ENCODE data around the gene IKZF2.
"Not testable (repeated sequence)": the region's sequence is repeated elsewhere in the genome, so short reads cannot be mapped to it uniquely, and the experiment has no call there.

IKZF2 gene

DNA sequence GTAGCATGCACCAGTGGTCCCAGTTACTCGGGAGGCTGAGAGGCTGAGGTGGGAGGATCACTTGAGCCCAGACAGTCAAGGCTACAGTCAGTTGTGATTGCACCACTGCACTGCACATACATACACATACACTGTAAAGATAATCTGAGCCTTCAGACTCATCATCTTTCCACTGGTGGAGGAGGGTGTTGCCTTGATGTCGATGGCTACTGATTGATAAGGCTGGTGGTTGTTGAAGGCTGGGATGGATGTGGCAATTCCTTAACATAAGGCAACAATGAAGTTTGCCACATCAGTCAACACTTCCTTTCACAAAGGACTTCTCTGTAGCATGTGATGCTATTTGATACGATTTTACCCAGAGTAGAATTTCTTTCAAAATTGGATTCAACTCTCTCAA, 118.8 kb downstream of the IKZF2 start:
- DNase-seq: no peak

DNA sequence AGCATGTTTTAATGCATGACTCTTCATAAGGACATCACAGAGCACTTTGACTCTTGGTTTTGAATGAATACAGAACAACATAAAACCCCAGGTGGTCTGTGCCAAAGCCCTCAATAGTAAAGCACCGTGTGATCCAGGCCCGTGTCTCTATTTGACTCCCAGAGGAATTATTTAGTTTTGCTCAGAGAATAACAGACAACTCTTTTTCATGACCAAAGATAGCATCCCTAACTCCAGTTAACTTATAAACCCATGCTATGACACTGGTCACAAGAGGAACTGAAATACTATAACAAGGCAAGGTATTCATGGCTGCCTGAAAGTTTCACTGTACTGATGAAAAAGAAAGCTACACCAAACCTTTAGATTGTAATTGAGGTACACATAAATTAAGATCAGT, 128.4 kb downstream of the IKZF2 start:
- no peak for DNase-seq

GRCh38 chr2:213021971-213022899, 129.2 kb downstream of the IKZF2 start:
- no peak for DNase-seq

DNA sequence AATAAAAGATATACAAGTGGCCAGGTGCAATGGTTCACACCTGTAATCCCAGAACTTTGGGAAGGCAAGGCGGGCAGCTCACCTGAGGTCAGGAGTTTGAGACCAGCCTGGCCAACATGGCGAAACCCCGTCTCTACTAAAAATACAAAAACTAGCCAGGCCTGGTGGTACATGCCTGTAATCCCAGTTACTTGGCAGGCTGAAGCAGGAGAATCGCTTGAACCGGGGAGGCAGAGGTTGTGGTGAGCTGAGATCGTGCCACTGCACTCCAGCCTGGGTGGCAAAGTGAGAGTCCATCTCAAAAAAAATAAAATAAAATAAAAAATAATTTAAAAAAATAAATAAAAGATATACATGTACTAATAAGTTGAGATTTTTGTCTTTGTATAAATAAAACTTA, 130.5 kb downstream of the IKZF2 start:
- not testable (repeated sequence) for DNase-seq

DNA sequence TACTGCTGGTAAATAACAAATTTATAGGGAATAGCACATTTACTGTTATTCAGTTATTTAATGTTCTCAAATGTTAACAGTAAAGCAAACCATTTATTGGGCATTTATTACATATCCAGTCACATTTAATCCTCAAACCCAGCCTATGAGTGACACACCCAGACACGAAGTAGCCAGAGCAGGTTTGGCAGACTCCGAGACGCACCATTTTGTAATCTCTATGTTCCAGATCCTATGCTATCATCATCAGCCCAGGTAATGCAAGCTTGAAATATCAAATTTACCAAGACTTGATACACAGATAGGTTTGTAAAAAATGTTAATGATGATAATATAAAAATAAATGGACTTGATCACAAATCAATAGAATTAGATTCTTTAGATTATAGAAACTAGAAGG, 131.1 kb downstream of the IKZF2 start:
- DNase-seq: no peak

- no peak for DNase-seq
Measured at GRCh38 chr2:213019368-213019767, 132.0 kb downstream of the IKZF2 start.

GRCh38 chr2:213018340-213018901, 133.0 kb downstream of the IKZF2 start:
- no peak for DNase-seq

- no peak for DNase-seq
Measured at GRCh38 chr2:213017404-213017803, 134.0 kb downstream of the IKZF2 start.

DNA sequence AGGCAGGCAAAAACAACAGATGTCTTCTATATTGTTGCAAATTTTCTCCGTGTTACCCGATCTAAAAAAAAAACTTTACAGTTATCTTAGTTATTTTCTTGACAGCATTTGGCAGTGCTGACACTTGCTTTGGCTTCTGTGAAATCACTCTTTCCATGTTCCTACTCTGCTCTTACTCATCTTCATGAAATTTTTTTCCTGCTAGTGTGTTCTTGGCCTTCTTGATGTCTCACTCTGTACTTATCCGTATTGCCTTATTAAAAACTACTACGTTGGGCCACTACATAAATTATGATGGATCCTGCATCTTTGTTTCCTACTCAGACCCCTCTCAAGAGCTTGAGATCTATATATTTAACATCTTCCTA, 134.4 kb downstream of the IKZF2 start:
- no peak for DNase-seq

GRCh38 chr2:213016166-213016983, 135.0 kb downstream of the IKZF2 start:
- DNase-seq: no peak

- DNase-seq: no peak
Measured at GRCh38 chr2:213015387-213016165, 135.8 kb downstream of the IKZF2 start.

DNA sequence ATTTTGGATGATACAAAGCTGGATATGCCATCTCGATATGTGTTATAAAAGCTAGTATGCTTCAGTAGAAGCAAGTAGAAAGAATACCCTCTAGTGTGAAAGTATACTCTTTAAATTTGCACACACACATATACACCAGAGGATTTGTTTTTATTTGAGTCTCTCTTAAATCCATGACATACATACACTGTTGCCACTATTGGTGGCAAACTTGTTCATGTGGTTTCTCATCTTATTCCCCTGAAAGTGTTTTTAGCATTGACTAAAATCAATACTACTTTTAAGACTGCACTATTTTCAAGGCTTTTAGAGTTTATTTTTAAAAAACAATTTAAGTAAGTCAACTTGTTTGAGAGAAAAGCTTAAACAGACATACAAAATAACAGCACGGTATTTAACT, 137.4 kb downstream of the IKZF2 start:
- no peak for DNase-seq

- DNase-seq: no peak
Measured at GRCh38 chr2:213011505-213011904, 139.9 kb downstream of the IKZF2 start.

- DNase-seq: no peak
Measured at GRCh38 chr2:213010106-213010779, 141.2 kb downstream of the IKZF2 start.

DNA sequence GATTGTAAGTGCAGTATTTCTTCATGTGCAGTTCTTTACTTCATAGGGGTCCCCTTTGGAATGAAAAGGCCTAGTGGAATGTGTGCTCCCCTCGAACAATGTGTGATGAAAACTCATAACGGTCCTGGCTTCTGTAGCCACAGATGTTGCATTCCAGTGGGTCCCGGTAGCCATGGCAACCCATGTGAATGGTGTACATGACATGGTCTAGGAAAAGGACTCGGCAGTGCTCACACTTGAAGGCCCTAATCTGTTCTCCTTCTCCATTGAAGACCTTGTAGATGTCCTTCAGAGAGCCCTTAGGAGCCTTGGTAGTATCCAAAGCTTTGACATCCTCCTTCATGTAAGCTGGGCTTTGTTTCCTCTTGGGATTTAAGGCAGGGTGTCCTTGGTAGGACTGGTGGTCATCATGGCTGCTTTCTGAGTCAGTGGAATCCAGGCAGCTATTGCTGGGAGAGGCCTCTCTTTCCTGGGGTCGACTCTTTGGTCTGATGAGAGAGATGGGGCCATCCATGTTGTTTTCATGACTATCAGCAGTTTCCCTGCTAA, 144.0 kb downstream of the IKZF2 start:
- no peak for DNase-seq

DNA sequence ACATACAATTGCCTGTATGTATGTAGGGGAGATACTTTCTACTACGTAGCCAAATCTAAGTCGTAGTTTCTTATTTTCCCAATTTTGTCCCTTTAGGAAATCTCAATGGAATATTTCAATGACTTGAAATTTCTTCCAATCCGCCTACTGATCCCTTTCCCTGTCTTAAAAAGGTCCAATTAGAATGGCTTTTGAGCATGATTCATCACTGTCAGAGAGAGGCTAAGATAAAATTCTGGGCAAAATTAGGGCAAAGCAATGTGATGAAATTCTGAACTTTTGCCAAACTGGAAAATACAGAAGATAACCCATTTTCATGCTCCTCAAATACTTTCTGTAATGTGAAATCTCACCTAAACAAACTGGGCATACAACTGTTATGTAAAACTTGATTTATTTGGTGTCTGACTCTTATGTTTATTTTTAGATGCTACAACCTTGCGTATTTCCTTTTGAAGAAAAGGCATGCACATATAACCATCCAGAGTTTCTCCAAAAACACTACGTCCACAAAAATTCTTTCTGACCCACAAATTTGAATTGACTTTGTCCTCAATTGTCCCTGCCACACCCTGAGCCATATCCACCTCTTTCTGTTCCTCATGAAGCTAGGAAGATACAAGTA, 147.1 kb downstream of the IKZF2 start:
- DNase-seq: no peak

GRCh38 chr2:213002383-213002782, 149.0 kb downstream of the IKZF2 start:
- DNase-seq: no peak

GRCh38 chr2:213001297-213001910, 150.0 kb downstream of the IKZF2 start:
- DNase-seq: no peak

GRCh38 chr2:212998626-212999359, 152.6 kb downstream of the IKZF2 start:
- DNase-seq: no peak

DNA sequence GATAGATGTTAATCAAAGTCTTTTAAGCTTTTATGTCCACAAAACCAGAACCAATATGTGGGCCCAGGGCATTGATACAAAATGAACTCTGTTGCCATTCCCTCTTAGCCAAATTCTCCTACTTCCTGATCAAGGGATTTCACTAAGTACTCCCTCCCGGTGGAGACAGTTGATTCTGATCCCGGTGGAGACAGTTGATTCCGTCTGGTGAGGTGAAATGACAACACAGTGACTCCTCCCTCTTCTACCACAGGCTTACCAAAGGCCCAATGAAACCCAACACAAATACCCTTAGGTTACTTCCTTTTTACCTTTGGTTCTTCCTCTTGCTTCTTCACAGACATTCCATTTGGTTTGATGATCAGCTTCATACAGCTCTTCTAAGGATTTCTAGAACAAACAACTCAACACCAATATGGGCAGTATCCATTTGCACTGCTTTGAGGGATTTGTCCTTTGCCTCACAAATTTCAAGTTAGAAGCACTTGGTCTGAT, 153.8 kb downstream of the IKZF2 start:
- no peak for DNase-seq
